GM18499 (cell line): Measurements from ENCODE around the gene PVR.

Experiments
- ATAC-seq: cut with Tn5 transposase; IDR thresholded peaks from one replicate; pipeline ENCODE4 v1.9.1; 2021; ENCODE audit warnings: moderate number of reproducible peaks; ENCODE audit not compliant: insufficient read depth, unreplicated experiment

PVR gene

GRCh38 chr19:44641501-44642265 lies 2.0 kb upstream of the PVR start:
- no peak for ATAC-seq

- ATAC-seq, result no peak
These were observed 1.3 kb upstream of the PVR start for GRCh38 chr19:44642377-44642776.

GRCh38 chr19:44644402-44645016 lies 799 bp downstream of the PVR start:
- ATAC-seq, result no peak

- ATAC-seq, result no peak
These were observed 1.8 kb downstream of the PVR start for GRCh38 chr19:44645407-44646048.

GRCh38 chr19:44646049-44646416 lies 2.3 kb downstream of the PVR start:
- ATAC-seq, result no peak

GRCh38 chr19:44647144-44647543 lies 3.4 kb downstream of the PVR start:
- ATAC-seq, result no peak

- no peak for ATAC-seq
These were observed 5.0 kb downstream of the PVR start for GRCh38 chr19:44648631-44649251.

- no peak for ATAC-seq
These were observed 6.0 kb downstream of the PVR start for GRCh38 chr19:44649578-44650145.

- no peak for ATAC-seq
These were observed 9.6 kb downstream of the PVR start for GRCh38 chr19:44653343-44653742.

GRCh38 chr19:44653977-44654774 lies 10.5 kb downstream of the PVR start:
- peak; percentile 86 for ATAC-seq

- ATAC-seq, result no peak
These were observed 13.7 kb downstream of the PVR start for GRCh38 chr19:44657211-44657921.

GRCh38 chr19:44658069-44658733 lies 14.5 kb downstream of the PVR start:
- no peak for ATAC-seq

GRCh38 chr19:44660081-44660480 lies 16.4 kb downstream of the PVR start:
- ATAC-seq, result no peak

- no peak for ATAC-seq
These were observed 17.5 kb downstream of the PVR start for GRCh38 chr19:44661205-44661604.

GRCh38 chr19:44661904-44662303 lies 18.2 kb downstream of the PVR start:
- ATAC-seq, result no peak

GRCh38 chr19:44662691-44663385 lies 19.1 kb downstream of the PVR start:
- no peak for ATAC-seq

- no peak for ATAC-seq
These were observed 20.3 kb downstream of the PVR start for GRCh38 chr19:44663996-44664395.

GRCh38 chr19:44664976-44665375 lies 21.3 kb downstream of the PVR start:
- no peak for ATAC-seq
